ENCODE data around the gene GDPD3. TPM values are rescaled to one million over a fixed set of nuclear protein-coding genes. Genes with fewer than 3 reads are reported as not detected.

Gene GDPD3
- total and polyA plus RNA-seq, 9 of the 15 experiments (the other 6 are each of a cell fraction or from before 2014, with no cell fraction given), result 0.47 to 3.9 (median 1.1) TPM

DNA sequence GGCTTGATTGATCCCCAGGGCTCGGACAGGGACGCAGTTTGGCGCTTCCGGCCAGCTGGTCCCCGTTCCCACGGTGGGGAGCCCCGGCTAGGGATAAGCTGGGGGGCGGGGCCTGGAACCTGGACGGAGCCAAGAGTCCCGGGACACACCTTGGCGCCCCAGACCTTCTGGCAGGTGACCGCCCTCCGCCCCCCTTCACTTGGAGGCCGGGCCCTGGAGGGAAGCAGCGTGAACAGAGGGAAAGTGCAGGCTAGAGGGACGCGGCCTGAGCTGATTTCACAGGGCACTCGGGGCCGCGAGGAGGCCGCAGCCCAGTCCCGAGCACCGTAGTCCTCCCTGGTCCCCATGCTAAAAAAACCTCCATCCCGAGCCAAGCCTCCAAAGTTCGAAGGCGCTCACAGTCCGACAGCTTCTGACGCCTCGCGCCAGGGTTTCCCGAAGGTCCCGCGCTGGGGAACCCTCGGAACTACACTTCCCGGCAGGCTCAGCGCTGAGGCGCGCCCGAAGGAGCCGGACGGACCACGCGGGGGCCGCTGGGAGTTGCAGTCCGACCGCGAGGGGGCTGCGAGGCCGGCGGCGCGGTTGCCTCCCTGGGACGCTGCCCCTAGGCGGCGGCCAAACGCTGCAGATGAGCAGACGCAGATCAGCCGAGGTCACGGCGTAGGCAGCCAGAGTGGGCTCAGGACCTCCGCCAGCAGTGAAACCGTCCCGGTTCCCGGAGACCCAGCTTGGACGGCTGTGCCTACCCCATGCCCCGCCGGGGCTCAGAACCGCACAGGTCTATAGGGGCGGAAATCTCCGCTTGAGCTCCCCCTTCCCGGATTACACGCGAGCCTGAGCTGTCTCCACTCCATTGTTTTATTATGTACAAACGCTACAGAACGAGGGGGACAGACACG is 21.6 kb downstream of the GDPD3 start, which contains the start of gene TBX6 (continued):
- peak; percentile 97 for TF ChIP-seq ZNF644 (tag; IDR thresholded peaks at IDR 0.05; ENCODE audit: low read depth)
- TF ChIP-seq ZBED1 (IDR thresholded peaks at IDR 0.05), result no peak
- TF ChIP-seq MAZ (CRISPR knock-in tag; conservative IDR thresholded peaks at IDR 0.05 in 1 of 2, IDR thresholded peaks at IDR 0.05 in 1 of 2), result peak; percentile 81 to 92
- no peak for TF ChIP-seq FOXA3 (CRISPR knock-in tag; conservative IDR thresholded peaks at IDR 0.05 in 1 of 2, IDR thresholded peaks at IDR 0.05 in 1 of 2)
- no peak for TF ChIP-seq HNRNPH1 (optimal IDR thresholded peaks at IDR 0.05; ENCODE audit: low read depth, low read length)
- no peak for TF ChIP-seq ZNF316 (IDR thresholded peaks at IDR 0.05)
- TF ChIP-seq, protein P1, sequence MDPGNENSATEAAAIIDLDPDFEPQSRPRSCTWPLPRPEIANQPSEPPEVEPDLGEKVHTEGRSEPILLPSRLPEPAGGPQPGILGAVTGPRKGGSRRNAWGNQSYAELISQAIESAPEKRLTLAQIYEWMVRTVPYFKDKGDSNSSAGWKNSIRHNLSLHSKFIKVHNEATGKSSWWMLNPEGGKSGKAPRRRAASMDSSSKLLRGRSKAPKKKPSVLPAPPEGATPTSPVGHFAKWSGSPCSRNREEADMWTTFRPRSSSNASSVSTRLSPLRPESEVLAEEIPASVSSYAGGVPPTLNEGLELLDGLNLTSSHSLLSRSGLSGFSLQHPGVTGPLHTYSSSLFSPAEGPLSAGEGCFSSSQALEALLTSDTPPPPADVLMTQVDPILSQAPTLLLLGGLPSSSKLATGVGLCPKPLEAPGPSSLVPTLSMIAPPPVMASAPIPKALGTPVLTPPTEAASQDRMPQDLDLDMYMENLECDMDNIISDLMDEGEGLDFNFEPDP (CRISPR knock-in tag; IDR thresholded peaks at IDR 0.05), result no peak
- TF ChIP-seq NCOA4 (IDR thresholded peaks at IDR 0.05; ENCODE audit: partially characterized antibody), result no peak
- no peak for TF ChIP-seq ETS2 (tag; IDR thresholded peaks at IDR 0.05; ENCODE audit: borderline replicate concordance, poor library complexity, severe bottlenecking)
- no peak for TF ChIP-seq HOXB6 (CRISPR knock-in tag; IDR thresholded peaks at IDR 0.05; ENCODE audit: borderline replicate concordance)
- peak; percentile 91 for TF ChIP-seq ZNF584 (CRISPR knock-in tag; IDR thresholded peaks at IDR 0.05; ENCODE audit: low read depth)
- TF ChIP-seq EWSR1 (IDR thresholded peaks at IDR 0.05; ENCODE audit: borderline replicate concordance, low read depth, partially characterized antibody), result no peak
- TF ChIP-seq ZNF444 (CRISPR knock-in tag; IDR thresholded peaks at IDR 0.05), result no peak
- TF ChIP-seq SAP30 (IDR thresholded peaks at IDR 0.05; ENCODE audit: borderline replicate concordance, insufficient read depth, low read depth, low read length, poor library complexity, severe bottlenecking), result peak; percentile 40
- TF ChIP-seq LEF1 (IDR thresholded peaks at IDR 0.05), result no peak
- TF ChIP-seq, protein P2, sequence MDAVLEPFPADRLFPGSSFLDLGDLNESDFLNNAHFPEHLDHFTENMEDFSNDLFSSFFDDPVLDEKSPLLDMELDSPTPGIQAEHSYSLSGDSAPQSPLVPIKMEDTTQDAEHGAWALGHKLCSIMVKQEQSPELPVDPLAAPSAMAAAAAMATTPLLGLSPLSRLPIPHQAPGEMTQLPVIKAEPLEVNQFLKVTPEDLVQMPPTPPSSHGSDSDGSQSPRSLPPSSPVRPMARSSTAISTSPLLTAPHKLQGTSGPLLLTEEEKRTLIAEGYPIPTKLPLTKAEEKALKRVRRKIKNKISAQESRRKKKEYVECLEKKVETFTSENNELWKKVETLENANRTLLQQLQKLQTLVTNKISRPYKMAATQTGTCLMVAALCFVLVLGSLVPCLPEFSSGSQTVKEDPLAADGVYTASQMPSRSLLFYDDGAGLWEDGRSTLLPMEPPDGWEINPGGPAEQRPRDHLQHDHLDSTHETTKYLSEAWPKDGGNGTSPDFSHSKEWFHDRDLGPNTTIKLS (IDR thresholded peaks at IDR 0.05; ENCODE audit: borderline replicate concordance, low read depth), result peak; percentile 90
- TF ChIP-seq ADNP (tag; IDR thresholded peaks at IDR 0.05), result no peak
- TF ChIP-seq, protein P3, sequence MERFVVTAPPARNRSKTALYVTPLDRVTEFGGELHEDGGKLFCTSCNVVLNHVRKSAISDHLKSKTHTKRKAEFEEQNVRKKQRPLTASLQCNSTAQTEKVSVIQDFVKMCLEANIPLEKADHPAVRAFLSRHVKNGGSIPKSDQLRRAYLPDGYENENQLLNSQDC (CRISPR knock-in tag; IDR thresholded peaks at IDR 0.05), result no peak
- no peak for TF ChIP-seq NR2C1 (IDR thresholded peaks at IDR 0.05)
- peak; percentile 59 for TF ChIP-seq NR2C1 (tag; IDR thresholded peaks at IDR 0.05)
- TF ChIP-seq POLR2H (tag; IDR thresholded peaks at IDR 0.05; ENCODE audit: low read depth), result peak; percentile 22; the same call in 1 of the 2 replicates
- TF ChIP-seq CREB1 (IDR thresholded peaks at IDR 0.05), result peak; percentile 52
- TF ChIP-seq CREB1 (CRISPR knock-in tag; IDR thresholded peaks at IDR 0.05), result peak; percentile 69; the same call in 1 of the 2 replicates
- TF ChIP-seq HDAC6 (IDR thresholded peaks at IDR 0.05; ENCODE audit: low read depth, low read length), result no peak
- TF ChIP-seq ZNF445 (CRISPR knock-in tag; IDR thresholded peaks at IDR 0.05; ENCODE audit: low read depth), result no peak
- TF ChIP-seq FOXP1 (CRISPR knock-in tag; IDR thresholded peaks at IDR 0.05), result no peak; the same call in 1 of the 2 replicates

Data from K562 (cell line).